ENCODE results near the gene SARNP.

Gene SARNP

DNA sequence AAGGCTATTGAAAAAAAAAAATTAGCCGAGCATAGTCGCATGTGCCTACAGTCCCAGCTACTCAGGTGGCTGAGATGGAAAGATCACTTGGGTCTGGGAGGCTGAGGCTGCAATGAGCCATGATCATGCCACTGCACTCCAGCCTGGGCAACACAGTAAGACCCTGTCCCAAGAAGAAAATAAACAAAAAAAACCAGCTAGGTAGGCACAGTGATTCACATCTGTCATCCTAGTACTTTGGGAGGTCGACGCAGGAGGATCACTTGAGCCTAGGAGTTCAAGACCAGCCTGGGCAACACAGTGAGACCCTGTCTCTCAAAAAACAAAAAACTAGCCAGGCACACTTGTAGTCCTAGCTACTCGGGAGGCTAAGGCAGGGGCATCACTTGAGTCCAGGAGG lies 8.2 kb downstream of the SARNP start:
- Histone ChIP-seq H3K79me2 (ENCODE audit: insufficient read depth, low read length) (peaks cover 93% of the 10 kb centered on the region), H3K36me3 (ENCODE audit: insufficient read depth, low read length) (peaks cover 66% of the 10 kb centered on the region), H4K20me1 (ENCODE audit: insufficient read depth, low read length) (no peaks in the 10 kb centered on the region), H3K4me2 (ENCODE audit: low read length) (no peak overlapping the region), H3K9me2 (ENCODE audit: low read depth, low read length) (no peaks in the 10 kb centered on the region), H2AFZ (ENCODE audit: low read length) (no peak overlapping the region), H3K9me3 (ENCODE audit: low read length) (no peaks in the 10 kb centered on the region), H3K9ac (ENCODE audit: low read length) (no peak overlapping the region), H3K4me3 (ENCODE audit: low read depth, low read length, poor library complexity, severe bottlenecking) (no peak overlapping the region), H3F3A (ENCODE audit: insufficient read depth, low read length) (no peaks in the 10 kb centered on the region), H3K27ac (ENCODE audit: low read depth, low read length, poor library complexity, severe bottlenecking) (no peak overlapping the region), H3K27me3 (ENCODE audit: insufficient read depth, low read length) (no peaks in the 10 kb centered on the region), H3K4me1 (ENCODE audit: insufficient read depth, low read length, severe bottlenecking) (no peaks in the 10 kb centered on the region)
- TF ChIP-seq EZH2 (IDR thresholded peaks at IDR 0.05; ENCODE audit: borderline replicate concordance, low read length) = no peak
- TF ChIP-seq, protein P1, sequence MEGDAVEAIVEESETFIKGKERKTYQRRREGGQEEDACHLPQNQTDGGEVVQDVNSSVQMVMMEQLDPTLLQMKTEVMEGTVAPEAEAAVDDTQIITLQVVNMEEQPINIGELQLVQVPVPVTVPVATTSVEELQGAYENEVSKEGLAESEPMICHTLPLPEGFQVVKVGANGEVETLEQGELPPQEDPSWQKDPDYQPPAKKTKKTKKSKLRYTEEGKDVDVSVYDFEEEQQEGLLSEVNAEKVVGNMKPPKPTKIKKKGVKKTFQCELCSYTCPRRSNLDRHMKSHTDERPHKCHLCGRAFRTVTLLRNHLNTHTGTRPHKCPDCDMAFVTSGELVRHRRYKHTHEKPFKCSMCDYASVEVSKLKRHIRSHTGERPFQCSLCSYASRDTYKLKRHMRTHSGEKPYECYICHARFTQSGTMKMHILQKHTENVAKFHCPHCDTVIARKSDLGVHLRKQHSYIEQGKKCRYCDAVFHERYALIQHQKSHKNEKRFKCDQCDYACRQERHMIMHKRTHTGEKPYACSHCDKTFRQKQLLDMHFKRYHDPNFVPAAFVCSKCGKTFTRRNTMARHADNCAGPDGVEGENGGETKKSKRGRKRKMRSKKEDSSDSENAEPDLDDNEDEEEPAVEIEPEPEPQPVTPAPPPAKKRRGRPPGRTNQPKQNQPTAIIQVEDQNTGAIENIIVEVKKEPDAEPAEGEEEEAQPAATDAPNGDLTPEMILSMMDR (IDR thresholded peaks at IDR 0.05; ENCODE audit: low read length) = no peak

DNA sequence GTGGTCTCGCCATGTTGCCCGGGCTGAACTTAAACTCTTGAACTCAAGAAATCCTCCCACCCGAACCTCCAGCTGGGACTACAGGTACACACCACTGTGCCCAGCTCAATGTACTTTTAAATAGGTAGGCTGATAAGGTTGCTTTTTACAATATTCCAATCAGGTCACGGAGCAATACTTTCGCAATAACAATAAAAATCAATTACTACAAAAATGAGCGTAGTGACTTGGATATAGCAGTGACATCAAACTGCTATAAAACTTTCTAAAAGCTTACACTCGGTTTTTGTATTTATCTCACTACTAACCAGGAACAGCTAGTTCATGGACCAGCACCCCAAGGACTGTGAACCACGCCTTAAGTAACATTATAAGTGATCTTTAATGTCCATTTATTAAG lies 10.5 kb downstream of the SARNP start:
- no peak overlapping the region for H2AFZ ChIP-seq (ENCODE audit: low read length)
- no peak for TF ChIP-seq EZH2 (IDR thresholded peaks at IDR 0.05; ENCODE audit: borderline replicate concordance, low read length)
- TF ChIP-seq, protein P1 (IDR thresholded peaks at IDR 0.05; ENCODE audit: low read length) = no peak
- no peak overlapping the region for H3K9ac ChIP-seq (ENCODE audit: low read length)
- H3F3A ChIP-seq (ENCODE audit: insufficient read depth, low read length) = no peaks in the 10 kb centered on the region
- H3K27ac ChIP-seq (ENCODE audit: low read depth, low read length, poor library complexity, severe bottlenecking) = no peak overlapping the region
- H4K20me1 ChIP-seq (ENCODE audit: insufficient read depth, low read length) = no peaks in the 10 kb centered on the region
- H3K36me3 ChIP-seq (ENCODE audit: insufficient read depth, low read length) = peaks cover 60% of the 10 kb centered on the region
- no peak overlapping the region for H3K4me2 ChIP-seq (ENCODE audit: low read length)
- no peak overlapping the region for H3K4me3 ChIP-seq (ENCODE audit: low read depth, low read length, poor library complexity, severe bottlenecking)
- no peaks in the 10 kb centered on the region for H3K9me2 ChIP-seq (ENCODE audit: low read depth, low read length)
- H3K27me3 ChIP-seq (ENCODE audit: insufficient read depth, low read length) = no peaks in the 10 kb centered on the region
- no peaks in the 10 kb centered on the region for H3K4me1 ChIP-seq (ENCODE audit: insufficient read depth, low read length, severe bottlenecking)
- H3K9me3 ChIP-seq (ENCODE audit: low read length) = no peaks in the 10 kb centered on the region
- peaks cover 80% of the 10 kb centered on the region for H3K79me2 ChIP-seq (ENCODE audit: insufficient read depth, low read length)

DNA sequence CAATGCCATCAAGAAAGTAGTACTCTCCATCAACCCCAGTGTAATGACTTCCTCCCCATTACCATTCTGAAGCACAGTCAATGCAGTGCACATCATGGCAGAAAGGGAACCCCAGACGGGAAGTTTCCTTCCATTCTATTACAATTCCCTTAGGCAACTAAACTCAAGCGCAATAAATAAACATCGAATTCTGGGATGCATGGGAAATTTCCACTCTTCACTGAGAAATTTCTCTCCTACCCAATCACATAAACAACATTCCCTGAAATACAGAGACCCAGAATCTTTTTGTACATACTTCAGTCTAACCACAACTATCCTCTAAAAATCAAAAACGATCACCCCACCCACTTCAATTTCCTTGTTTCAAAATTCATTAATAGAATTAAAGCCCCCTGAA lies 20.0 kb downstream of the SARNP start:
- Histone ChIP-seq H3K9me3 (ENCODE audit: low read length) (no peaks in the 10 kb centered on the region), H3K4me3 (ENCODE audit: low read depth, low read length, poor library complexity, severe bottlenecking) (no peak overlapping the region), H3K36me3 (ENCODE audit: insufficient read depth, low read length) (peaks cover 95% of the 10 kb centered on the region), H3K27ac (ENCODE audit: low read depth, low read length, poor library complexity, severe bottlenecking) (no peak overlapping the region), H4K20me1 (ENCODE audit: insufficient read depth, low read length) (0 out of 2 replicates have a peak, but pooled peaks cover 2% of the 10 kb centered on the region), H3F3A (ENCODE audit: insufficient read depth, low read length) (no peaks in the 10 kb centered on the region), H2AFZ (ENCODE audit: low read length) (no peak overlapping the region), H3K4me2 (ENCODE audit: low read length) (no peak overlapping the region), H3K9me2 (ENCODE audit: low read depth, low read length) (no peaks in the 10 kb centered on the region), H3K4me1 (ENCODE audit: insufficient read depth, low read length, severe bottlenecking) (peaks cover 3% of the 10 kb centered on the region), H3K79me2 (ENCODE audit: insufficient read depth, low read length) (no peaks in the 10 kb centered on the region), H3K27me3 (ENCODE audit: insufficient read depth, low read length) (no peaks in the 10 kb centered on the region), H3K9ac (ENCODE audit: low read length) (no peak overlapping the region)
- no peak for TF ChIP-seq EZH2 (IDR thresholded peaks at IDR 0.05; ENCODE audit: borderline replicate concordance, low read length)
- TF ChIP-seq, protein P1 (IDR thresholded peaks at IDR 0.05; ENCODE audit: low read length) = no peak
